DND-41 (cell line): ENCODE data around the gene ASB18.

Experiments used
- ATAC-seq: fragments of 200-7000 bp; cut with Tn5 transposase; 3 replicates; pipeline ENCODE4 v1.9.1; 2021; ENCODE audit warnings: low read depth; ENCODE audit not compliant: insufficient read depth
- DNase-seq: peaks from one replicate; pipeline ENCODE4 v3.0.0-alpha.2; 2020
- H2AFZ ChIP-seq: 2 replicates; pipeline ENCODE4 v1.6.0; 2012; ENCODE audit warnings: low read depth, low read length
- H3K27ac ChIP-seq: 2 replicates; pipeline ENCODE4 v1.5.1; 2012; ENCODE audit warnings: low read length, inconsistent platforms
- H3K27me3 ChIP-seq: fragments of 200-600 bp; sonication (generic); 2 replicates; pipeline ENCODE4 v1.6.0; 2012; ENCODE audit warnings: low read length, mild to moderate bottlenecking, inconsistent platforms; ENCODE audit not compliant: insufficient read depth, poor library complexity
- H3K36me3 ChIP-seq: 2 replicates; pipeline ENCODE4 v1.5.1; 2012; ENCODE audit warnings: low read length, inconsistent platforms; ENCODE audit not compliant: insufficient read depth
- H3K4me1 ChIP-seq: 2 replicates; pipeline ENCODE4 v1.5.1; 2012; ENCODE audit warnings: mild to moderate bottlenecking, low read length; ENCODE audit not compliant: insufficient read depth
- H3K4me2 ChIP-seq: 2 replicates; pipeline ENCODE4 v1.6.0; 2012; ENCODE audit warnings: mild to moderate bottlenecking, moderate library complexity, low read length, inconsistent platforms; ENCODE audit not compliant: insufficient read depth
- H3K4me3 ChIP-seq, 2 experiments: fragments of 200-600 bp in 1 of 2; shearing (Covaris generic) in 1 of 2; 2 replicates each; pipeline ENCODE4 v1.5.1; 2012 to 2016; ENCODE audit warnings: inconsistent platforms in 2 of 2, low read length in 2 of 2, mild to moderate bottlenecking in 2 of 2, low read depth in 1 of 2, moderate library complexity in 1 of 2
- H3K79me2 ChIP-seq: 2 replicates; pipeline ENCODE4 v1.6.0; 2012; ENCODE audit warnings: low read length, inconsistent platforms; ENCODE audit not compliant: insufficient read depth
- H3K9ac ChIP-seq: 2 replicates; pipeline ENCODE4 v1.6.0; 2012; ENCODE audit warnings: low read depth, mild to moderate bottlenecking, inconsistent platforms, low read length, moderate library complexity
- H3K9me3 ChIP-seq: 2 replicates; pipeline ENCODE4 v1.5.1; 2012; ENCODE audit warnings: low read length, moderate library complexity, mild to moderate bottlenecking, inconsistent platforms; ENCODE audit not compliant: insufficient read depth, severe bottlenecking
- H4K20me1 ChIP-seq: 2 replicates; pipeline ENCODE4 v1.6.0; 2012; ENCODE audit warnings: low read length; ENCODE audit not compliant: insufficient read depth
- CTCF ChIP-seq: IDR thresholded peaks from 2 replicates; pipeline ENCODE4 v1.5.1; 2012; ENCODE audit warnings: borderline replicate concordance, low read length, moderate library complexity, mild to moderate bottlenecking; ENCODE audit not compliant: poor library complexity, severe bottlenecking; ENCODE audit errors: extremely low read depth
- EZH2 ChIP-seq: IDR thresholded peaks from 3 replicates; pipeline ENCODE4 v1.6.1; 2012; ENCODE audit warnings: borderline replicate concordance, low read depth, mild to moderate bottlenecking, moderate library complexity, low read length, inconsistent platforms; ENCODE audit not compliant: severe bottlenecking

ASB18 gene

GRCh38 chr2:236246711-236247246 lies 17.4 kb downstream of the ASB18 start:
- no peaks in the 10 kb centered on the region for H4K20me1 ChIP-seq
- H3K79me2 ChIP-seq, result no peaks in the 10 kb centered on the region
- no peaks in the 10 kb centered on the region for H3K36me3 ChIP-seq
- no peak overlapping the region for H2AFZ ChIP-seq
- H3K4me2 ChIP-seq, result no peak overlapping the region
- TF ChIP-seq EZH2 (no peak), CTCF (no peak)
- ATAC-seq, result no peak
- H3K9me3 ChIP-seq, result no peaks in the 10 kb centered on the region
- H3K27me3 ChIP-seq, result peaks cover 5% of the 10 kb centered on the region
- no peaks in the 10 kb centered on the region for H3K4me1 ChIP-seq
- no peak overlapping the region for H3K9ac ChIP-seq
- H3K4me3 ChIP-seq, result no peak overlapping the region
- DNase-seq, result no peak
- H3K27ac ChIP-seq, result no peak overlapping the region

GRCh38 chr2:236244256-236244655 lies 19.9 kb downstream of the ASB18 start:
- no peaks in the 10 kb centered on the region for H3K79me2 ChIP-seq
- TF ChIP-seq EZH2, result no peak
- no peak for TF ChIP-seq CTCF
- ATAC-seq (no peak), DNase-seq (no peak)
- H3K27me3 ChIP-seq, result no peaks in the 10 kb centered on the region
- no peaks in the 10 kb centered on the region for H4K20me1 ChIP-seq
- no peak overlapping the region for H3K9ac ChIP-seq
- no peak overlapping the region for H2AFZ ChIP-seq
- no peaks in the 10 kb centered on the region for H3K9me3 ChIP-seq
- H3K4me1 ChIP-seq, result no peaks in the 10 kb centered on the region
- H3K4me3 ChIP-seq, result no peak overlapping the region
- H3K4me2 ChIP-seq, result no peak overlapping the region
- no peaks in the 10 kb centered on the region for H3K36me3 ChIP-seq
- H3K27ac ChIP-seq, result no peak overlapping the region

- Histone ChIP-seq H3K9me3 (no peaks in the 10 kb centered on the region), H3K79me2 (no peaks in the 10 kb centered on the region), H3K27me3 (no peaks in the 10 kb centered on the region), H2AFZ (no peak overlapping the region), H3K4me2 (no peak overlapping the region), H3K4me3 (no peak overlapping the region), H3K9ac (no peak overlapping the region), H4K20me1 (no peaks in the 10 kb centered on the region), H3K36me3 (no peaks in the 10 kb centered on the region), H3K27ac (no peak overlapping the region), H3K4me1 (no peaks in the 10 kb centered on the region)
- ATAC-seq, result no peak
- DNase-seq, result no peak
- TF ChIP-seq EZH2 (no peak), CTCF (no peak)
Observed at GRCh38 chr2:236242057-236242495, 22.1 kb downstream of the ASB18 start.
